ENCODE measurements around the gene PPARD.

Gene PPARD

DNA sequence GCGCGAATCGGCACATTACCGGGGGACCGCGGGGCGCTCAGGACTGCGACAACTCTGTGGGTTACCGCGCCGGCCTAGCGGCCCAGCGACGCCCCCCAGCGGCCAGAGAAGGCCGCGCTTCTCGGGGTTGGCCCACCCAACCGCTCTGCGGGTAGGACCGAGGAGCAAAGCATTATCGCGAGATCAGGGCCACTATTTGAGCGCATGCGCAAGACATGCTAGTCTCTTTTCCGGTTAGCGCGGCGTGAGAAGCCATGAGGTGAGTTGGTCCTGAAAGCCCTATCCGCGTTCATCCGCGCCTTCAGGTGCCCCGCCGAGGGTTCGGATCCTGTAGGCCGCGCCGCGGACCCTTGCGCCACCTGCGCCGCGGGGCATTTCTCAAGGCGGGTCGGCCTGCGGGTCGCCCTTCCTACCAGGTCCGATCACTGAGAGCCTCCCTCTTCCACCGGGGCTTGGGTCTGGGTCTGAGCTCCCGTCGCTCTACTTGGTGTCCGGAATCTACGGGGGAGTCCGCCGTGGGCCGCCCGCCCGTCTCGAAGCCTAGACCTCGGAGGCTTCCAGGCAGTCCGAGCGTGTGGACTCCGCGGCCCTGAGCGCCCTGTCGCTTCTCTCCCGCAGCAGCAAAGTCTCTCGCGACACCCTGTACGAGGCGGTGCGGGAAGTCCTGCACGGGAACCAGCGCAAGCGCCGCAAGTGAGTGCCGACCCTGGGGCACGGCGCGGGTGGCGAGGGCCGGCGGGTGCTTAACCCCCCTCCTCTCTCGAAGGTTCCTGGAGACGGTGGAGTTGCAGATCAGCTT lies 126.0 kb downstream of the PPARD start, which contains the start of gene RPL10A:
RPL10A (plus strand) TSS at position 221 of the 799 bp plus-strand sequence; CDS start at position 255, 34 bp downstream.
- peak within 1 kb of the TSS; percentile 95 for H3K4me3 ChIP-seq (ENCODE audit: insufficient read length, low read depth)
- no peaks in the 10 kb centered on the region for H3K4me1 ChIP-seq (ENCODE audit: insufficient read depth, insufficient read length)
- no peaks in the 10 kb centered on the region for H3K9me3 ChIP-seq (ENCODE audit: insufficient read depth, low read length)
- peak; percentile 87 for DNase-seq (ENCODE audit: low read depth, low spot score)
- TF ChIP-seq SUZ12 (IDR thresholded peaks at IDR 0.05; ENCODE audit: extremely low read depth, insufficient read depth, insufficient read length) (no peak), YY1 (IDR thresholded peaks at IDR 0.05; ENCODE audit: insufficient read depth, insufficient read length) (no peak), ZNF274 (IDR thresholded peaks at IDR 0.05; ENCODE audit: low read depth, low read length) (no peak)
- H3K9ac ChIP-seq (ENCODE audit: insufficient read length, low read depth): peak within 1 kb of the TSS; percentile 99
- peaks cover 64% of the 10 kb centered on the region for H3K36me3 ChIP-seq (ENCODE audit: insufficient read depth, insufficient read length, low read length)
- H3K27me3 ChIP-seq (ENCODE audit: insufficient read depth, insufficient read length): no peaks in the 10 kb centered on the region

DNA sequence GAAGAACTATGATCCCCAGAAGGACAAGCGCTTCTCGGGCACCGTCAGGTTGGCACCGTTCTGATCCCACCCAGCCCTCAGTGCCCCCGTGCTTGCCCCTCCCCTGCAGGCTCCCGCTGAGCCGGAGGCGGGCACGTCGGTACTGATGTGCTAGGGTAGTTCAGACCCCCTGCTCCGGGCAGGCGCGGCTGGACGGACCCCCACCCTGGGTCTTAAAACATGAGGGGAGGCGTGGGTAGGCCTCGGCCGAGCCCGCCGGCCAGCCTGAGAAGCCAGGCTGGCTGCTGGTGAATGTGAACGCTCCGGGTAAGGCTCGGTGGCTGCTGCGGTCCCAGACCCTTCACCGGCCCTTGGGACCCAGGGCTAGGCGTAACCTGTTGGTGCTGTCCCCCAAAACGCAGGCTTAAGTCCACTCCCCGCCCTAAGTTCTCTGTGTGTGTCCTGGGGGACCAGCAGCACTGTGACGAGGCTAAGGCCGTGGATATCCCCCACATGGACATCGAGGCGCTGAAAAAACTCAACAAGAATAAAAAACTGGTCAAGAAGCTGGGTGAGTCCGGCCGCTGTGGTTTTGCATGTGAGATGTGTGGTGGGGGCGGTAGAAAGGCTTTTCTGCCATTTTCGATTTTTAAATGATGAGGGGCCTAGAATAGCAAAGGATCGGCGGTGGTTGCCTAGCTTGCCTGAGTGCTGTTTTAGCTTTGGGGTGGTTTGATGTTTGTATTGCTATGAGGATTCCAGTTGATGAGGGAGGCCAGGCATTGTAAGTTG lies 126.8 kb downstream of the PPARD start:
- DNase-seq (ENCODE audit: low read depth, low spot score): no peak
- Histone ChIP-seq H3K4me3 (ENCODE audit: insufficient read length, low read depth) (peak overlapping the region; percentile 95), H3K9me3 (ENCODE audit: insufficient read depth, low read length) (no peaks in the 10 kb centered on the region), H3K9ac (ENCODE audit: insufficient read length, low read depth) (peak overlapping the region; percentile 99), H3K36me3 (ENCODE audit: insufficient read depth, insufficient read length, low read length) (peaks cover 69% of the 10 kb centered on the region), H3K4me1 (ENCODE audit: insufficient read depth, insufficient read length) (no peaks in the 10 kb centered on the region), H3K27me3 (ENCODE audit: insufficient read depth, insufficient read length) (no peaks in the 10 kb centered on the region)
- TF ChIP-seq ZNF274 (IDR thresholded peaks at IDR 0.05; ENCODE audit: low read depth, low read length) (no peak), SUZ12 (IDR thresholded peaks at IDR 0.05; ENCODE audit: extremely low read depth, insufficient read depth, insufficient read length) (no peak), YY1 (IDR thresholded peaks at IDR 0.05; ENCODE audit: insufficient read depth, insufficient read length) (no peak)

DNA sequence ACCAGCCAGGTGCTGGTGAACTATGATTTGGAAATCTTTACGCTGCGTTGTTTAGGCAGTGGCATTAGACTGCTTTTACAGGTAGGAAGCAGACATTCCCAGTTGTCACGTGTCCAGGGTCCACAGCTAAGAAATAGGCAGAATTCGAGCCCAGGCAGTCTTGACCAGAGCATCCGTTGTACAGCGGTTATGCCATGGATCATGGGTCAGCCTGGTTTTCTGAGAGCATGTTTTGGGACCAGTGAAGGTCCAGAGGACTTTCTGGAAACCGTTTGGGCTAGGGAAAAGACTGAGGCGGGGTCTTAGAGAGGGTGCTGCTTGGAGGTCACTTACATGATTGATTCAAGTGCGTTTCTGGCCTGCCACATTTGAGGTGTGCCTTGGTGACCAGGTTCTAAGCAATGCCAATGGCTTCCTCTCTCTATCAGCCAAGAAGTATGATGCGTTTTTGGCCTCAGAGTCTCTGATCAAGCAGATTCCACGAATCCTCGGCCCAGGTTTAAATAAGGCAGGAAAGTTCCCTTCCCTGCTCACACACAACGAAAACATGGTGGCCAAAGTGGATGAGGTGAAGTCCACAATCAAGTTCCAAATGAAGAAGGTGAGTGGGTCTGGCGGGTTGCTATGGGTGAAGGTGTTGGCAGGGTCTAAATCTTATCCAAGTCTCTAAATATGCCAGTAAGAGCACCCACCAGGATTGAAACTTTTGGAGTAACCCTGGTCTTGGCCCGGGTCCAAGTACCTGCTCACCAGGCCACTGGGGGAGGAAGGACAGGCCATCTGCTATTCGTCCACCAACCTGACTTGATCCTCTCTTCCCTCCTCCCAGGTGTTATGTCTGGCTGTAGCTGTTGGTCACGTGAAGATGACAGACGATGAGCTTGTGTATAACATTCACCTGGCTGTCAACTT lies 127.6 kb downstream of the PPARD start:
- H3K4me3 ChIP-seq (ENCODE audit: insufficient read length, low read depth): peak overlapping the region; percentile 95
- H3K27me3 ChIP-seq (ENCODE audit: insufficient read depth, insufficient read length): no peaks in the 10 kb centered on the region
- H3K4me1 ChIP-seq (ENCODE audit: insufficient read depth, insufficient read length): no peaks in the 10 kb centered on the region
- no peak for DNase-seq (ENCODE audit: low read depth, low spot score)
- H3K36me3 ChIP-seq (ENCODE audit: insufficient read depth, insufficient read length, low read length): peaks cover 77% of the 10 kb centered on the region
- peak overlapping the region; percentile 99 for H3K9ac ChIP-seq (ENCODE audit: insufficient read length, low read depth)
- no peak for TF ChIP-seq YY1 (IDR thresholded peaks at IDR 0.05; ENCODE audit: insufficient read depth, insufficient read length)
- TF ChIP-seq ZNF274 (IDR thresholded peaks at IDR 0.05; ENCODE audit: low read depth, low read length): no peak
- TF ChIP-seq SUZ12 (IDR thresholded peaks at IDR 0.05; ENCODE audit: extremely low read depth, insufficient read depth, insufficient read length): no peak
- H3K9me3 ChIP-seq (ENCODE audit: insufficient read depth, low read length): no peaks in the 10 kb centered on the region

DNA sequence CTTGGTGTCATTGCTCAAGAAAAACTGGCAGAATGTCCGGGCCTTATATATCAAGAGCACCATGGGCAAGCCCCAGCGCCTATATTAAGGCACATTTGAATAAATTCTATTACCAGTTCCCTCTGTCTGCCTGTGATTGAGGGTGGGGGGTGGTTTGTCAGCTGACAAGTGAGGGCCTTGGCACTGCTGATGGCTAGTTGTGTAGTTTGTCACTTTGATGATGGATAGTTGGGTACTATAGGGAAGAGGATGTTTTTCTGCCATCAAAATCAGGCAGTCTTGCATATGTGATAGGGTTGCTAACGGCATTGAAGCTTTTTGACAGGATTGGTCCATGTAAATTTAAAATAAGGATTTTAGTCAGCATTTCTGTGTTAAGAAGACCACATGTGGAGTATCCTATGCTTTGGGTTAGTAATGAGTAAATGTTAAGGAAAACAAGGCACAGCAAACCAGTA lies 128.3 kb downstream of the PPARD start:
- peaks cover 84% of the 10 kb centered on the region for H3K36me3 ChIP-seq (ENCODE audit: insufficient read depth, insufficient read length, low read length)
- H3K9me3 ChIP-seq (ENCODE audit: insufficient read depth, low read length): no peaks in the 10 kb centered on the region
- H3K27me3 ChIP-seq (ENCODE audit: insufficient read depth, insufficient read length): no peaks in the 10 kb centered on the region
- H3K4me3 ChIP-seq (ENCODE audit: insufficient read length, low read depth): peak overlapping the region; percentile 95
- DNase-seq (ENCODE audit: low read depth, low spot score): no peak
- peak overlapping the region; percentile 38 for H3K9ac ChIP-seq (ENCODE audit: insufficient read length, low read depth)
- no peak for TF ChIP-seq ZNF274 (IDR thresholded peaks at IDR 0.05; ENCODE audit: low read depth, low read length)
- TF ChIP-seq SUZ12 (IDR thresholded peaks at IDR 0.05; ENCODE audit: extremely low read depth, insufficient read depth, insufficient read length): no peak
- TF ChIP-seq YY1 (IDR thresholded peaks at IDR 0.05; ENCODE audit: insufficient read depth, insufficient read length): no peak
- no peaks in the 10 kb centered on the region for H3K4me1 ChIP-seq (ENCODE audit: insufficient read depth, insufficient read length)

DNA sequence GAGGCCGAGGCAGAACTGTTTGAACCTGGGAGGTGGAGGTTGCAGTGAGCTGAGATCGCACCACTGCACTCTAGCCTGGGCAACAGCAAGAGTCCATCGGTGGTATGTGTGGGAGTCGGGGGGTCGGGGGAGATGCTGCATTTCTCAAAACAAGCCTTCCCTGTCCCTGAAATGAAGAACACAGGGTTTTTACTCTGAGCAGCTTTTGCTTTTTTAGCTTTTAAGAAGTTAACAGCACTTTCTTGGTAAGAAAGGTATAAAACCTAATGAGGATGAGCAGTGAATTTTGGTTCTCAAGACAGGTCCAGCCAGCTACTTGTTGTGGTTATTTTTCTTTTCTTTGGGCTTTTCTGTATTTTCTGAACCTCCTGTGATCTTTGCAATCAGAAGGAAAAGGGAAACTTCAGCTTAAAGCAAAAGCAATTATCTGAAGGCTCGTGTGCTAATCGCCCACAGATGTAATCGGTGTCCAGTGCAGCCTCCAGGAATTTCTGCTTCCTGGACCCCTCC lies 129.5 kb downstream of the PPARD start:
- Histone ChIP-seq H3K4me1 (ENCODE audit: insufficient read depth, insufficient read length) (no peaks in the 10 kb centered on the region), H3K36me3 (ENCODE audit: insufficient read depth, insufficient read length, low read length) (peaks cover 82% of the 10 kb centered on the region), H3K27me3 (ENCODE audit: insufficient read depth, insufficient read length) (no peaks in the 10 kb centered on the region), H3K4me3 (ENCODE audit: insufficient read length, low read depth) (no peak overlapping the region), H3K9me3 (ENCODE audit: insufficient read depth, low read length) (no peaks in the 10 kb centered on the region), H3K9ac (ENCODE audit: insufficient read length, low read depth) (no peak overlapping the region)
- no peak for DNase-seq (ENCODE audit: low read depth, low spot score)
- no peak for TF ChIP-seq SUZ12 (IDR thresholded peaks at IDR 0.05; ENCODE audit: extremely low read depth, insufficient read depth, insufficient read length)

DNA sequence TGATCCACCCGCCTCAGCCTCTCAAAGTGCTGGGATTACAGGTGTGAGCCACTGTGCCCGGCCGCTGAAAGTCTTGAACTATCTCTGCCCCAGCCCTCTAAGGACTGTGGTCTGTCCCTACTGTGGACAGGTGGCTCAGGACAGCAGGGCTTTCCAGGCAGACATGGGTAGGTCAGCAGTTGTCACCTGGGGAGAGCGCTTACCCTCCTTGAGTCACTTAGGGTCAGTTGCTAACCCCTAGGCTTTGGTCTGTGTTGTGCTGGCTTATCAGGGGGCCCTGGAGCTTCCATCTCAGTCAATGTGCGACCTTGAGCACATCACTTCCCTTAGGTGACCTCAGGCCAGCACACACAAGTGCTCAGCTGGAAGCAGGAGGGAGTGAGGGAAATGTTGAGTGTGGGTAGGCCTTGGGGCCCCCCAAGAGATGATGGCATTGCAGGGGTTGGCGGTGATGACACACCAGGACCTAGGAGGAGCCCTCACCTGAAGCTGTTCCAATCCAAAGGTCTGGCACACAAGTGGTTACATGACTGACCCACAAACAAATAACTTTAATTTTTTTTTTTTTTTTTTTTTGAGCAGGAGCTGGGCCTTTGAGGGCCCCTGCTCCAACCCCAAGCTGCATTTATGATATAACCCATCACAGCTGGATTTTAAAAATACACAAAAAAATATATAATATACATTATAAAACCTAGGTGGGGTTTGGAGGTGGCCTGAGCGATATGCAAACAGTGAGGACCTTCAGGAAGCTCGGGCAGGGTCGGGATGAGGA lies 130.9 kb downstream of the PPARD start:
- TF ChIP-seq ZNF274 (IDR thresholded peaks at IDR 0.05; ENCODE audit: low read depth, low read length): no peak
- TF ChIP-seq YY1 (IDR thresholded peaks at IDR 0.05; ENCODE audit: insufficient read depth, insufficient read length): no peak
- no peak for TF ChIP-seq SUZ12 (IDR thresholded peaks at IDR 0.05; ENCODE audit: extremely low read depth, insufficient read depth, insufficient read length)

More for the DNA sequence above, 130.9 kb downstream of the PPARD start:
- no peak for DNase-seq (ENCODE audit: low read depth, low spot score)
- H3K4me3 ChIP-seq (ENCODE audit: insufficient read length, low read depth): no peak overlapping the region
- H3K27me3 ChIP-seq (ENCODE audit: insufficient read depth, insufficient read length): no peaks in the 10 kb centered on the region
- peaks cover 85% of the 10 kb centered on the region for H3K36me3 ChIP-seq (ENCODE audit: insufficient read depth, insufficient read length, low read length)
- H3K9me3 ChIP-seq (ENCODE audit: insufficient read depth, low read length): no peaks in the 10 kb centered on the region
- H3K4me1 ChIP-seq (ENCODE audit: insufficient read depth, insufficient read length): no peaks in the 10 kb centered on the region
- no peak overlapping the region for H3K9ac ChIP-seq (ENCODE audit: insufficient read length, low read depth)
